SJCRH30 (cell line): ENCODE data around the gene TXN2. TPM values are rescaled to one million over a fixed set of nuclear protein-coding genes. Genes with fewer than 3 reads are reported as not detected.
"Not testable (repeated sequence)": the region's sequence is repeated elsewhere in the genome, so short reads cannot be mapped to it uniquely, and the experiment has no call there.

Experiments used
- DNase-seq, 2 experiments: peaks; one replicate each; pipeline ENCODE4 v3.0.0-alpha.2; 2015 to 2020
- H3K27ac ChIP-seq: fragments of 250-450 bp; sonication (Bioruptor Pico); 2 replicates; pipeline ENCODE4 v1.5.1; 2020; ENCODE audit warnings: mild to moderate bottlenecking, moderate library complexity
- H3K27me3 ChIP-seq: fragments of 250-450 bp; sonication (Bioruptor Pico); 2 replicates; pipeline ENCODE4 v1.5.1; 2020; ENCODE audit warnings: mild to moderate bottlenecking, moderate library complexity
- H3K36me3 ChIP-seq: fragments of 250-450 bp; sonication (Bioruptor Pico); 2 replicates; pipeline ENCODE4 v1.5.1; 2020; ENCODE audit warnings: mild to moderate bottlenecking, moderate library complexity
- H3K4me1 ChIP-seq: fragments of 250-450 bp; sonication (Bioruptor Pico); 2 replicates; pipeline ENCODE4 v1.5.1; 2020; ENCODE audit warnings: mild to moderate bottlenecking, moderate library complexity
- H3K4me3 ChIP-seq: fragments of 250-450 bp; sonication (Bioruptor Pico); 2 replicates; pipeline ENCODE4 v1.5.1; 2020; ENCODE audit warnings: mild to moderate bottlenecking, moderate library complexity
- H3K9me3 ChIP-seq: fragments of 250-450 bp; sonication (Bioruptor Pico); replicated peaks from 2 replicates; pipeline ENCODE4 v1.5.1; 2020; ENCODE audit warnings: mild to moderate bottlenecking, moderate library complexity
- total RNA-seq: library from RNA; depleted of rRNA; stranded (reverse); fragments of >200 nt; shearing (Covaris generic); gene quantifications from 2 replicates; pipeline ENCODE4 v1.2.3, GENCODE V29; 2014; rRNA removed

TXN2 gene, protein sequence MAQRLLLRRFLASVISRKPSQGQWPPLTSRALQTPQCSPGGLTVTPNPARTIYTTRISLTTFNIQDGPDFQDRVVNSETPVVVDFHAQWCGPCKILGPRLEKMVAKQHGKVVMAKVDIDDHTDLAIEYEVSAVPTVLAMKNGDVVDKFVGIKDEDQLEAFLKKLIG
- 45.6 and 53.6 TPM in 2 replicates for total RNA-seq

DNA sequence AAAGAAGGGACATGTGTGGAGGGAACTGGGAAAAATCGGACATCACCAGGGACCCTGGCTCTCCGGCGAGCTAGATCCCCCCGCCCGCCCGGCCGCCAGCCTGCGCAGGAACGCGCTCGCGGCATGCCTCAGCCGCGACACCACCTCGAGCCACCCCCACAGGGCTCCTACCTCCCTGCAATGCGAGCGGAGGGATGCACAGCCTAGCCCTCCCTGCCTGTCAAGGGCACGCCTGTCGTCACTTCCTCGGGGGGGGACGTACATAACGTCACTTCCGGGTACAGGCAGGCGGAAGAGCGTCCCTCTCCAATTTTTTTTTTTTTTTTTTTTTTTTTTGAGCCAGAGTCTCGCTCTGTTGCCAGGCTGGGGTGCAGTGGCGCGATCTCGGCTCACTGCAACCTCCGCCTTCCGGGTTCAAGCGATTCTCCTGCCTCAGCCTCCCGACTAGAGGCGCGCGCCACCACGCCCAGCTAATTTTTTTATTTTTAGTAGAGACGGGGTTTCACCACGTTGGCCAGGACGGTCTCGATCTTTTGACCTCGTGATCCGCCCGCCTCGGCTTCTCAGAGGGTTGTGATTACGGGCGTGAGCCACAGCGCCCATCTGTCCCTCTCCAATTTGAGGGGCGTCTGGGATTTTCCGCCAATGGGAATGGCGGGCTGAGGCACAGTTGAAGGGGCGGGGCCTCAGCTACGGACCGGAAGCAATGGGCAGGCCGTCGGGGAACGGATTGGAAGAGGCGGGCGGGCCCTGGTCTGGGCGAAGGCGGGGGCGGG is at the start of gene TXN2:
TSS of gene TXN2 (minus strand) at position 248 of the 776 bp plus-strand sequence. CDS start 803 bp downstream, outside the sequence.
- peak within 1 kb of the TSS; percentile 98 for H3K27ac ChIP-seq
- no peaks in the 10 kb centered on the region for H3K9me3 ChIP-seq
- DNase-seq, result peak; percentile 97
- H3K4me1 ChIP-seq, result peaks cover 12% of the 10 kb centered on the region
- H3K27me3 ChIP-seq, result no peaks in the 10 kb centered on the region
- H3K4me3 ChIP-seq, result peak within 1 kb of the TSS; percentile 91
- no peaks in the 10 kb centered on the region; the same call in 1 of the 2 replicates for H3K36me3 ChIP-seq

DNA sequence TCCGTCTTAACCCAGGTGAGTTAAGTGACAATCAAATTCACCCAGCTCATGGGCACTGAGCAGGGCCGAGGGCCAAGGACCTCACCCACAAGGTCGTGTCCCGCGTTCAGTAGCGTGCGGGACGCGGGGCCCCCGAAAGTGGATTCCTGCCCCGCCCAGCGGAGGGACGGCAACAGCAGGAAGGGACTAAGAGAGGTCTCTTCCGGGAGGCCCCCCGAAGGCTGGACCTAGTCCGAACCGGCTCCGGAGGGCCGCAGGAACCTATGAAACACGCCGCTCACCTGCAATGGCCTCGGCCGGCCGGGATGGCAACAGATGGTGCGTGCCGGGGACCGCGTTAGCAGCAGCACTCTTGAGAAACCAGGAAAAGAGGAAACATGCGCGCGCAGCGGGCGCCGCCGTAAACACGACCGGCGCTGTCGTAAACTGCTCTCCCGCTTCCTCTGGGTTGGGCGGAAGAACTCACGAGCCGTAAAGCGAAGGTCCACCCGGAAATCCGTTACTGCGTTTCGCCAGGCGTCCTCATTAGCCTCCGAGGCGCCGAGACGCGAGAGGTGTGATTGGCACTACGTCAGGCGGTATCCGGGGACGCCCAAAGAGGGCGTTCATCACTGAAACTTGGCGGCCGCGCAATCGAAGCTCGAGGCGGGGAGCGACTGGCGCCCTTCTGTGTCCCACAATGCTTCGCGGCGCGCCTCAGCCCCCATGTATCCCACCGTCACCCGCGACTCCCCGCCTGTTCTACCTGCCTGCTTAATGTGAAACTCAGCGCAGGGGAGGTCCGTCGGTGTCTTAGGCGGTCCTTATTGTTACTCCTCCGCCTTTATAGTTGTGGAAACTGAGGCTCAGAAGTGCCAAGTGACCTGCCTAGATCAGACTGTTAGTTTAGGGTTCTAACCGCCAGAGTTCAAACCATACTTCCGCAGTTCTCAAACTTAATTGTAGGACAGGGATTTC is 47.6 kb upstream of the TXN2 start, which contains the start of gene EIF3D:
TSS of gene EIF3D (minus strand) at position 372 of the 957 bp plus-strand sequence. CDS start 3,045 bp downstream, outside the sequence.
- peak within 1 kb of the TSS; percentile 79 for H3K4me3 ChIP-seq
- H3K27me3 ChIP-seq, result no peaks in the 10 kb centered on the region
- peak within 1 kb of the TSS; percentile 85 for H3K27ac ChIP-seq
- peak; percentile 98 to 99 for DNase-seq
- H3K4me1 ChIP-seq, result peaks cover 5% of the 10 kb centered on the region
- no peaks in the 10 kb centered on the region for H3K9me3 ChIP-seq
- peaks cover 34% of the 10 kb centered on the region for H3K36me3 ChIP-seq

DNA sequence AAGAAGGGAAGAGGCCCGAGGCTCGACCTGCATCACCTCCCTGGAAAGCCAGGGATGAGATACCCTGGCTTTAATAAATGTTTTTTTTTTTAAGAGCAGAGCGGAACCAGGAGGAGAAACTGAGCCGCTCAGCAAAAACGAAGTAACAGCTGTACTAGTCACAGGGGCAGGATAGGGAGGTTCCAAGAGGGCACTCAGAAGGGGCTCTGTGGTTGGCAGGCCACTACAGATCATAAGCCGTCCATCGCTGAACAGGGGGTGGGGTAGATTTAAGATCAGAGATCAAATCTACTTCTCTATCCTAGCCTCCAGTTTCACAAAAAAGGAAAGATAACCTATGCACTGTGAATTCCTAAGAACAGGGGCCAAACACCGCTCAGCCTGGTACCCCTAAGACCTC is 46.9 kb upstream of the TXN2 start:
- peak; percentile 52 to 57 for DNase-seq
- peak overlapping the region; percentile 79 for H3K4me3 ChIP-seq
- peaks cover 41% of the 10 kb centered on the region for H3K36me3 ChIP-seq
- peak overlapping the region; percentile 85 for H3K27ac ChIP-seq
- H3K9me3 ChIP-seq, result no peaks in the 10 kb centered on the region
- peaks cover 5% of the 10 kb centered on the region for H3K4me1 ChIP-seq
- H3K27me3 ChIP-seq, result no peaks in the 10 kb centered on the region

DNA sequence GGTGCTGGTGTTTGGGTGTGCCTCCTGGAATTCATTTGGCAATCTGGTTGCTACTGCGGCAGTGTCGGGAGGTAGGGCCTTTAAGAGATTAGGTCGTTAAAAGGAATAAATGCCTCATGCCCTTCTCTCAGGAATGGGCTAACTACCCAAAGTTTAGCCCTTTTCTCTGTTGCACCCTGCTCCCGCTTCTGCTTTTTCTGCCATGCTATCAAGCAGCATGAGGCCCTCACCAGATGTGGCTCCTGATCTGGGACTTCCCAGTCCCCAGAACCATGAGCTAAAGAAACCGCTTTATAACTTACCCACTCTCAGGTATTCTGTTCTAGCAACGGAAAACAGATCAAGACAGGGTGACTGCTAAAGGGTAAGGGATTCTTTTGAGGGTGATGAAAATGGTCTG is 41.2 kb upstream of the TXN2 start:
- H3K4me1 ChIP-seq, result peaks cover 3% of the 10 kb centered on the region
- no peak for DNase-seq
- no peak overlapping the region for H3K4me3 ChIP-seq
- H3K36me3 ChIP-seq, result peaks cover 95% of the 10 kb centered on the region
- H3K27ac ChIP-seq, result no peak overlapping the region
- H3K9me3 ChIP-seq, result no peaks in the 10 kb centered on the region
- H3K27me3 ChIP-seq, result no peaks in the 10 kb centered on the region

DNA sequence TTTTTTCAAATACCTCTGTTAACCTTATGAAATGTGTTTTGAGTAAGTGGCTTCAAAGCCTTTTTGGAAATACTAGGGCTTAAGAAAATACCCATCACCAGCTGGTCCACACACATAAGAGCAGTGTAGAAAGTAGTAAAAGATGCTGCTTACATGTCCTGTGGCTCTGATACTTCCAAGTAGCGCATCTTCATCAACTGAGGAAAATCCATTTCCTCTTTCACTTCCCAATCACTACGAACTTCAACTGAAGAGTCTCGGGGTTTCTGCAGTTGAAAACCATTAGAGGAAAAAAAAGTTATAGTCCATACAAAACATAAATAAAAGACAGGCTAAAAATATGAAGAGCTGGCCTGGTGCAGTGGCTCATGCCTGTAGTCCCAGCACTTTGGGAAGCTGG is 39.0 kb upstream of the TXN2 start:
- H3K27me3 ChIP-seq, result no peaks in the 10 kb centered on the region
- no peaks in the 10 kb centered on the region for H3K9me3 ChIP-seq
- H3K4me3 ChIP-seq, result no peak overlapping the region
- DNase-seq, result no peak
- H3K27ac ChIP-seq, result no peak overlapping the region
- no peaks in the 10 kb centered on the region for H3K4me1 ChIP-seq
- peaks cover 91% of the 10 kb centered on the region for H3K36me3 ChIP-seq

DNA sequence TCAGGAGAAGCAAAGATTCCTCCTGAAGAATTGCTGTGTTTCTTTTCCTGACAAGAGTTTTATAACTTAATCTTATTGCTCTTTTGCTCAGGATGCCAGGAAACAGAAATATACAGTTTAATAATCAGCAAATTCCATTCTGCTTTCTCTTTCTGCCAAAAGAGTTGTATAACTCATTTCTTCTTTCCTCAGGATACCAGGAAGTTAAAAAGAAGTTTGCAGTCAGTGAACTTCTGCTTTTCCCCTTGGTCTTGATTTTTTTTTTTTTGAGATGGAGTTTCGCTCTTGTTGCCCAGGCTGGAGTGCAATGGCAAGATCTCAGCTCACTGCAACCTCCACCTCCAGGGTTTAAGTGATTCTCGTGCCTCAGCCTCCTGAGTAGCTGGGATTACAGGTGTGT is 38.5 kb upstream of the TXN2 start:
- H3K27ac ChIP-seq, H3K4me3 ChIP-seq, DNase-seq, H3K9me3 ChIP-seq, H3K4me1 ChIP-seq, H3K27me3 ChIP-seq: not testable (repeated sequence)
- peaks cover 92% of the 10 kb centered on the region for H3K36me3 ChIP-seq

DNA sequence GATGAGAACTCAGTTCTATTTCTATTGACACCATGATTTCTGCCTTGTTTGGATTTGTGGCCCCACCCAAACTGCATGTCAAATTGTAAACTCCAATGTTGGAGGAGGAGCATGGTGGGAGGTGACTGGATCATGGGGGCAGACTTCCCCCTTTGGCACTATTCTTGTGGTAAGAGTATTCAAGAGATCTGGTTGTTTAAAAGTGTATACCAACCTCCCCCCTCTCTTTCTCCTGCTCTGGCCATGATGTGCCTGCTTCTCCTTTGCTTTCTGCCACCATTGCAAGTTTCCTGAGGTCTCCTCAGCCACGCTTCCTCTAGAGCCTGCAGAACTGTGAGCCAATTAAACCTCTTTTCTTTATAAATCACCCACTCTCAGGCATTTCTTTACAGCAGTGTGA is 33.3 kb upstream of the TXN2 start:
- Histone ChIP-seq H3K4me3 (no peak overlapping the region), H3K9me3 (no peaks in the 10 kb centered on the region), H3K27ac (no peak overlapping the region), H3K4me1 (no peaks in the 10 kb centered on the region), H3K27me3 (no peaks in the 10 kb centered on the region), H3K36me3 (peaks cover 87% of the 10 kb centered on the region)
- DNase-seq, result no peak

DNA sequence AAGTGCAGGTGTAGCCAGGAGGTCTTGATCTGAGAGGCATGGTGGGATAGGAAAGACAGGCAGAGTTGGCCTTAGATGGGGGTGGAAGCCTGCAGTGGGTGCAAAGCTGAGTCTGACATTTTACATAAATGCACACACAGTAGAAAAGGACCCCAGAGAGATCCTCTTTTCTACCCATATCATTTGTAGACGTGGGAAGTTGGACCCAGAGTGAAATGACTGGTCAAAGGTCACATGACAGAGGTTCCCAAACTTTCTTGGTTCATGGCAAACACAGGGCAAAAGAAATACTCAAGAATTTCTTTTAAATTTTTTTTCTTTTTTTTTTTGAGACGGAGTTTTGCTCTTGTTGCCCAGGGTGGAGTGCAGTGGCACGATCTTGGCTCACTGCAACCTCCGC is 31.6 kb upstream of the TXN2 start:
- Histone ChIP-seq H3K4me3 (no peak overlapping the region), H3K36me3 (peaks cover 71% of the 10 kb centered on the region), H3K27ac (no peak overlapping the region), H3K9me3 (no peaks in the 10 kb centered on the region), H3K4me1 (no peaks in the 10 kb centered on the region), H3K27me3 (no peaks in the 10 kb centered on the region)
- no peak for DNase-seq

DNA sequence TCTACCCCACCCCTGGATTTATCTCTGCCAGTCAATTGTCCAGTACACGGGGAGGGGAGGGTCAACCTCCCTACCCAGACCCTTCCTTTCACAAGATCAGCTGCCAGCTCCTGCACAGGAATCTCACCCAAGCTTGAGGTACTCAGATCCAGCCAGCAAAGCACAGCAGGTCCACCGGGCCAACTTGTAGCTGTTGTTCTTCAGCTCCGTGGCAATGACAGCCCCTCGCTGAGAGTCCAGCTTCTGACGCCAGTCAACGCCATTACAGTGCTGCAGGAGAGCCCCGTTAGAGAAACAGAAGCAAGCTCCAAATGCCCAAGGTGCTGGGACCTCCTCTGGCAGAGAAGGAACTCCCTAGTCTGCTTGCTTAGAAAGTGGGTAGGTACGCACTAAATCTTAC is 30.9 kb upstream of the TXN2 start:
- Histone ChIP-seq H3K9me3 (no peaks in the 10 kb centered on the region), H3K27ac (no peak overlapping the region), H3K36me3 (peaks cover 64% of the 10 kb centered on the region), H3K4me1 (no peaks in the 10 kb centered on the region), H3K27me3 (no peaks in the 10 kb centered on the region), H3K4me3 (no peak overlapping the region)
- DNase-seq, result no peak

DNA sequence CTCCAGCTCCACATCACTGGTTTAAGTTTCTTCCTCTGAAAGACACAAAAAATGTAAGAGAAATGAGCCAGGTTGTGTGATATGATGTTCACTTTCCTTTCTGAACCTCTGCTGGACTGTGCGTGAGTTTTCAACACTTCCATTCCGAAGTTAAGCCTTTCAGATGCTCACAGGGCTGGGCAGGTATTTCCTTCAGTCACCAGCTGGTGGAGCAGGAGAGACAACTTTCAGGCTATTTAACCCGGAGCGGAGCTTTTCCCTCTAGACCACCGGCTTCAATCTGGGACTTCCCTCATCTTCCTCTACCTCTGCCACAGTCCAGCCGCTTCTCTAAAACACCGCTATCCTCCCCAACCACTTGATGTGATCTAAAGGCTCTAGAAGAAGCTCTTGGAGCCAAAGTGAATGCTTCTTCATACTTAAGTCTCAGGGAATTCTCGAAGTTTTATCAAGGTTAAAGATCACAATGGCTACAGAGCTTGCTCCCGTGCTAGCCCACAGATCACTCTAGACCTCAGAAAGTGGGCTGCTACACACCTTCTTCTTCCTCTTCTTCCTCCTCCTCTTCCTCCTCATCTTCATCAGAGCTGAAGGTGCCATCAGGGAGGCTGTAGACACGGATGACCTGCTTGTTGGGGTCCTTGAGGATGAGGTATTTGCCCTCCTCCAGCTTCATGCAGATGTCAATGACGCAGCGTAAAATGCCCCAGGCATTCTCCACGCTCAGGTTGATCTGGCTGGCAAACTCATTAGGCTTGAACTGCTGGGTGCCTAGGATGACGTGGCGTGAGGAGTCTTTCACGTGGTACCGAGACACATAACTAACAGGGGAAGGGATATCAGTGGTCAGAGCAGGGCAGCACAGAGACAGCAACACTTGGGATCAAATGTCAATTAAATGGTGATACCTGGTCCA is 29.8 kb upstream of the TXN2 start:
- H3K27ac ChIP-seq, result no peak overlapping the region
- DNase-seq, result peak; percentile 36 to 62
- no peaks in the 10 kb centered on the region for H3K9me3 ChIP-seq
- peaks cover 54% of the 10 kb centered on the region for H3K36me3 ChIP-seq
- H3K4me3 ChIP-seq, result no peak overlapping the region
- H3K4me1 ChIP-seq, result no peaks in the 10 kb centered on the region
- no peaks in the 10 kb centered on the region for H3K27me3 ChIP-seq

DNA sequence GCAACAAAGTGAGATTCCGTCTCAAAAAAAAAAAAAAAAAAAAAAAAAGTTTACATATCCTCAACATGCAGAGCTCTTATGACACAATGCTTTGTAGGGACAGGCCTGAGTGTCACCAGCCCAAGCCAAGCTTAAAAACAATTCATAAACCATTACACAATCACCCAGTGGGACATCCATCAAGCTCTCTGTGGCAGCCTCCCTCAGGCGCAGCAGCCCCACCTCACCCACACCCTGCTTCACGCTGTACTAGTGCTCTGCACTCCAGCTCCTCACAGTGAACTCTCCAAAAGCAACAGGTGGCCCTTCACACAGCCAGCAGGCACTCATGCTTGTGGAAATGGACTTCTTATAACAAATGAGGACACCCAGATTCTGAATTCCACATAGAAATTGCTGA is 28.9 kb upstream of the TXN2 start:
- Histone ChIP-seq H3K4me3 (no peak overlapping the region), H3K9me3 (no peaks in the 10 kb centered on the region), H3K27ac (no peak overlapping the region), H3K4me1 (no peaks in the 10 kb centered on the region), H3K36me3 (peaks cover 50% of the 10 kb centered on the region), H3K27me3 (no peaks in the 10 kb centered on the region)
- DNase-seq, result no peak

DNA sequence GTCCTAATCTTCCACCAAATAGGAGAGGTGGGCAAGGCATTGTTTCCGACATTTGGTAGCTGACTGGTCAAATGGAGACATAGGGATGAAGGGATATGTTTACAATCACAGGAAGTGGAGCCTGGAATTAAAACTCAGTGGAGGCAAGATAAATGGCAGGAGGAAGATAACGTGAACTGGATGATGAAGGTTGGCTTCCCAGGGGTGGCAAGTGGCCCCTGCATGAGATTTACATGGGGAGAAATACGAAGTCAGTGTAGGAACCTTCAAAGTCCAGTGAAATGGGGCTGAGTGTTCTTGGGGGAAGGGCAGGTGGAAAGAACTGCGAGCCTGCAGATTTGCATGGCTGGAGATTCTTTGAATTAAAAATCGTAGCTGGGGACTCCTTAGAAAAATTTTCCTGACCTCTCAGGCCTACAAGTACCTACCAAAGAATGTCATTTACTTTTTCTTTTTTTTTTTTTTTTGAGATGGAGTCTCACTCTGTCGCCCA is 26.1 kb upstream of the TXN2 start:
- H3K36me3 ChIP-seq, result peaks cover 24% of the 10 kb centered on the region
- H3K27me3 ChIP-seq, result no peaks in the 10 kb centered on the region
- DNase-seq, result no peak
- peak overlapping the region; percentile 58 for H3K27ac ChIP-seq
- H3K9me3 ChIP-seq, result no peaks in the 10 kb centered on the region
- H3K4me1 ChIP-seq, result no peaks in the 10 kb centered on the region
- peak overlapping the region; percentile 66 for H3K4me3 ChIP-seq

DNA sequence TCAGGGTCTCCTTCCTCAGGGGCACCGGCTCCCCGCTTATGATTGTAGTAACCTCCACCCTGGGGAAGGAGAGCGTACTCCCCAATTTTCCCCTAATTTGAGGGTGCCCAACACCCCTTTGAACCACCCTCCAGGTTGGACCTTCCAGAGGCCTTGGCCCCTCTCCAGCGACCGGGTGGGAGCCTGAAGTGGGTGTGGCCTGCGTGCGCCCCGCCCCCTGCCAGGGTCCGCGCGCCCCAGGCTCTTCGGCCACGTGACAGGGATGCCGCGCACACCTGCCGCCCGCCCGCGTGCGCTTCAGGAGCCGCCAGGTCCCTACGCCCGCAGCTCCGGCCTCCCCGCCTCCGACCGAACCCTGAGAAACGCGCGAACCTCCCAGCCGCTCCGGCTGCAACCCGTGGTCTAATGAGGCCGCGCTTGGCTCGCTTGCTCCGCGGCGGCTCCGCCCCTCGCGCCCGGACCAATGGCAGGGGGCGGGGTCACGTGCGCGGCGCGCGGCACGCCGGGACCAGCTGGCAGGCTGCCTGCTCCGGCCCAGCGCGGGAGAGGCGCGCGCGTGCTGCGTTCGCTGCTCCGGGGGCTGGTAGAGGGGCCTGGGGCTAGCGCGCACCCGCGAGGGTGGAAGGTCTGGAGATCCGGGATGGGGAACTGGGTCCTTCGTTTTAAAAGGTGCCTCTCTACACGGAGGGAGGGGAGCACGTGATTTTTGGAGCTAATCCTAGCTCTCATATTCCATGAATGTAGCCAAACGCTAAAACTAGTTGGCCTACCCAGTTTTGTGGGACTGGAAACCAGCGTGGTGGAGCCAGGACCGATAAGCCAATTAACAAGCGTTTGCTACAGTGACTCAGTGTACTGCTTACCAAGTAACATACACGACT is 25.4 kb upstream of the TXN2 start, which contains the start of gene FOXRED2:
TSS of gene FOXRED2 (minus strand) at position 404 of the 881 bp plus-strand sequence. CDS start 618 bp downstream, outside the sequence.
- Histone ChIP-seq H3K4me1 (no peaks in the 10 kb centered on the region), H3K9me3 (no peaks in the 10 kb centered on the region), H3K36me3 (peaks cover 19% of the 10 kb centered on the region), H3K4me3 (peak within 1 kb of the TSS; percentile 66), H3K27me3 (no peaks in the 10 kb centered on the region), H3K27ac (peak within 1 kb of the TSS; percentile 58)
- DNase-seq, result peak; percentile 86 to 89
